ENCODE data around the gene MSH3. TPM values are rescaled to one million over a fixed set of nuclear protein-coding genes. Genes with fewer than 3 reads are reported as not detected.
"Not testable (repeated sequence)": the region's sequence is repeated elsewhere in the genome, so short reads cannot be mapped to it uniquely, and the experiment has no call there.

The MSH3 gene
- total RNA-seq, 2 donors from 2014 or later: 9.2 to 10.9 TPM

DNA sequence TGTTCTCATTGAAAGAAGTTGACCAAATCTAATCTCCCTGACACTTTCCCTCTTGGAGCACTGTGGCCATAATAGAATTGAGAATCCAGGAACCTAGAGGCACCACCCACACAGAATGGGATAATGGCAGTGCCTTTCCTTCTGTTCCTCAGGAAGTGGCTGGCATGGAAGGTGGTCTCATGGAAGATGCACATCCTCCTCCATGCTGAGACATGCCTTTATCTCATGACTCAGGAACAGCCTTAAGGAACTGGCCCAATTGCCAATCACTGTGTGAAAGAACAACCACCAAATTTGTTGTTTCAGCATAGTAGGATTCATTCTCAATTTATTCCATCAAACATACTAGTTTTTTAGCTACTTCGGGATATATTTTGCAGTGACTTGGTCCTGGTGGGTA, 168.2 kb downstream of the MSH3 start:
- 95 to 96% methylated on average over 1 of the region's 1 CpG for WGBS, 2 donors
- no peak overlapping the region for H3K27ac ChIP-seq
- ATAC-seq: no peak

DNA sequence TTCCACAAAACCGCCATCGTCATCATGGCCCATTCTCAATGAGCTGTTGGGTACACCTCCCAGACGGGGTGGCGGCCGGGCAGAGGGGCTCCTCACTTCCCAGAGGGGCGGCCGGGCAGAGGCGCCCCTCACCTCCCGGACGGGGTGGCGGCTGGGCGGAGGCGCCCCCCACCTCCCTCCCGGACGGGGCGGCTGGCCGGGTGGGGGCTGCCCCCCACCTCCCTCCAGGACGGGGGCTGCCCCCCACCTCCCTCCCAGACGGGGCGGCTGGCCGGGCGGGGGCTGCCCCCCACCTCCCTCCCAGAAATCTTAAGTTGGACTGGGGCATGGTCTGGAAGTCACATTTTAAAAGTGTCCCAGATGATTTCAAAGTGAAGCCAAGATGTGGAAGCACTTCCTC, 169.7 kb downstream of the MSH3 start:
- H3K27me3 ChIP-seq; H3K9me3 ChIP-seq; H3K36me3 ChIP-seq (replicated peaks in 1 of 2; ENCODE audit: insufficient read depth in 1 of 2, low read depth in 2 of 2); H3K27ac ChIP-seq; ATAC-seq; DNase-seq; intact Hi-C loops (cut with DNase I); H3K4me1 ChIP-seq; H3K4me3 ChIP-seq: not testable (repeated sequence)
- WGBS, 2 donors: 92 to 93% methylated on average over 8 to 13 of the region's 22 CpGs

More for the DNA sequence above, 168.2 kb downstream of the MSH3 start:
- TF ChIP-seq POLR2A (IDR thresholded peaks at IDR 0.05): no peak
- TF ChIP-seq, protein P1, sequence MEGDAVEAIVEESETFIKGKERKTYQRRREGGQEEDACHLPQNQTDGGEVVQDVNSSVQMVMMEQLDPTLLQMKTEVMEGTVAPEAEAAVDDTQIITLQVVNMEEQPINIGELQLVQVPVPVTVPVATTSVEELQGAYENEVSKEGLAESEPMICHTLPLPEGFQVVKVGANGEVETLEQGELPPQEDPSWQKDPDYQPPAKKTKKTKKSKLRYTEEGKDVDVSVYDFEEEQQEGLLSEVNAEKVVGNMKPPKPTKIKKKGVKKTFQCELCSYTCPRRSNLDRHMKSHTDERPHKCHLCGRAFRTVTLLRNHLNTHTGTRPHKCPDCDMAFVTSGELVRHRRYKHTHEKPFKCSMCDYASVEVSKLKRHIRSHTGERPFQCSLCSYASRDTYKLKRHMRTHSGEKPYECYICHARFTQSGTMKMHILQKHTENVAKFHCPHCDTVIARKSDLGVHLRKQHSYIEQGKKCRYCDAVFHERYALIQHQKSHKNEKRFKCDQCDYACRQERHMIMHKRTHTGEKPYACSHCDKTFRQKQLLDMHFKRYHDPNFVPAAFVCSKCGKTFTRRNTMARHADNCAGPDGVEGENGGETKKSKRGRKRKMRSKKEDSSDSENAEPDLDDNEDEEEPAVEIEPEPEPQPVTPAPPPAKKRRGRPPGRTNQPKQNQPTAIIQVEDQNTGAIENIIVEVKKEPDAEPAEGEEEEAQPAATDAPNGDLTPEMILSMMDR (IDR thresholded peaks at IDR 0.05): no peak
- DNase-seq: no peak
- H3K9me3 ChIP-seq: no peaks in the 10 kb centered on the region
- H3K4me1 ChIP-seq: peaks cover 5% of the 10 kb centered on the region
- H3K4me3 ChIP-seq: no peak overlapping the region
- H3K36me3 ChIP-seq (replicated peaks in 1 of 2; ENCODE audit: insufficient read depth in 1 of 2, low read depth in 2 of 2): no peaks in the 10 kb centered on the region
- H3K27me3 ChIP-seq: no peaks in the 10 kb centered on the region
- intact Hi-C loops (cut with DNase I): no loop called here

GRCh38 chr5:80825786-80826460, 171.5 kb downstream of the MSH3 start:
- peaks cover 0 to 6% (median 0%) of the 10 kb centered on the region in 3 donors for H3K9me3 ChIP-seq
- H3K27ac ChIP-seq: no peak overlapping the region
- no peaks in the 10 kb centered on the region for H3K36me3 ChIP-seq (replicated peaks in 1 of 2; ENCODE audit: insufficient read depth in 1 of 2, low read depth in 2 of 2)
- no peak for TF ChIP-seq POLR2A (IDR thresholded peaks at IDR 0.05)
- TF ChIP-seq, protein P1 (IDR thresholded peaks at IDR 0.05): no peak
- no peak overlapping the region for H3K4me3 ChIP-seq
- H3K4me1 ChIP-seq: peaks cover 5% of the 10 kb centered on the region
- no peak for DNase-seq
- intact Hi-C loops (cut with DNase I): no loop called here
- WGBS, 2 donors: 62 to 75% methylated on average over 2 of the region's 2 CpGs
- no peak for ATAC-seq
- H3K27me3 ChIP-seq: no peaks in the 10 kb centered on the region

DNA sequence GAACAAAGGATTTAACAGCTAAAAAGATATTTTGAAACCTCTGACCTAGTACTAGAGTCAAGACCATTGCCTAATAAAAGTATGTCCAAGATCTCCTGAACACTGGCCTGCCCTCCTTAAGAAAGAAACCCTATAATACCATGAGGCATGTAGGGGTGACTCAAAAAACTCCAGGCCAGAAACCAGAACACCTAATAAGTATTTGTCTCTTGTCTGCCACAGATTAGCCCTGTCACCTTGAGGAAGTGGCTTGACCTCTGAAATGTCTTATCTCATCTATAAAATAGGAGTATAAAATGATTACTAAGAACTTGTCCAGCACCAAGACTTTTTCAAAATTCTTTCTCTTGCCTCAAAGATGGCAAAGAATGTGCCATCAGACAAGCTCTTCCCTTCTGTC, 180.3 kb downstream of the MSH3 start:
- H3K4me1 ChIP-seq: no peaks in the 10 kb centered on the region
- no peaks in the 10 kb centered on the region for H3K27me3 ChIP-seq
- DNase-seq: no peak
- no peak overlapping the region for H3K27ac ChIP-seq
- intact Hi-C loops (cut with DNase I): no loop called here
- H3K4me3 ChIP-seq: no peak overlapping the region
- TF ChIP-seq POLR2A (IDR thresholded peaks at IDR 0.05): no peak
- TF ChIP-seq, protein P1 (IDR thresholded peaks at IDR 0.05): no peak
- no peaks in the 10 kb centered on the region for H3K36me3 ChIP-seq (replicated peaks in 1 of 2; ENCODE audit: insufficient read depth in 1 of 2, low read depth in 2 of 2)
- no peaks in the 10 kb centered on the region for H3K9me3 ChIP-seq
- ATAC-seq: no peak

GRCh38 chr5:80835128-80835527, 180.7 kb downstream of the MSH3 start:
- Histone ChIP-seq H3K4me1 (no peaks in the 10 kb centered on the region), H3K36me3 (replicated peaks in 1 of 2; ENCODE audit: insufficient read depth in 1 of 2, low read depth in 2 of 2) (no peaks in the 10 kb centered on the region), H3K27ac (no peak overlapping the region), H3K27me3 (no peaks in the 10 kb centered on the region), H3K9me3 (no peaks in the 10 kb centered on the region), H3K4me3 (no peak overlapping the region)
- intact Hi-C loops (cut with DNase I): no loop called here
- no peak for TF ChIP-seq POLR2A (IDR thresholded peaks at IDR 0.05)
- TF ChIP-seq, protein P1 (IDR thresholded peaks at IDR 0.05): no peak
- ATAC-seq: no peak
- WGBS, 2 donors: 90 to 95% methylated on average over 4 of the region's 4 CpGs
- no peak for DNase-seq

All from body of pancreas (tissue), 4 donors.